Ovary (tissue), 3 donors: Measurements from ENCODE around the gene PTF1A.

Experiments
- EP300 ChIP-seq: sonication (generic); formaldehyde crosslinking; IDR thresholded peaks from one replicate; pipeline ENCODE4 v1.6.1; 2017; ENCODE audit warnings: antibody characterized with exemption
- TF ChIP-seq, protein P1 (sequence below), 3 donors: fragments of 450-650 bp in 2 of 3; fragments of 200-600 bp in 1 of 3; IDR thresholded peaks; one replicate each; pipeline versions ENCODE4 v1.5.1 to v1.8.0; 2016 to 2022; ENCODE audit warnings: antibody characterized with exemption in 3 of 3, mild to moderate bottlenecking in 1 of 3
- donor health status: DM: no; HTN: no; CAD: no.

DNA sequence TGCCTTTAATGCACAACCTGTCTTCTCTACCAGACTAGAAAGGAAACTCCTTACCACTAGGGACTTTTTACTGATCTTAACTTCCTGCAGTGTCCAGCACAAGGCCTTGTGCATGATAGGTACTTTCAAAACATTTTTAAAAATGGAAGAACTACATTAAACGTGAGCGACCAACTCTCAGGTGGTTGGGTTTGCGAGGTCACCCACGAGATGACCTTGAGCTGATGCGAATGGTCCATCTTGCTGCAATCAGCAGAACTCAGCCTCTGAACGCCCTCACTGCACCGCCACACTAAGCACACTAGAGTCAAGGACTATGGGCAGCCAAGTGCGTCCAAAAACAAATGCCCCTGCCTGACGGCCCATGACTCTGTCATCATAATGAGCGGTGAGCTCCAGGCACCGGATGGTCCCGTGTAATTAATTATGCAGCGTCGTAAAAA is 34.9 kb upstream of the PTF1A start:
- no peak for TF ChIP-seq EP300
- TF ChIP-seq, protein P1, sequence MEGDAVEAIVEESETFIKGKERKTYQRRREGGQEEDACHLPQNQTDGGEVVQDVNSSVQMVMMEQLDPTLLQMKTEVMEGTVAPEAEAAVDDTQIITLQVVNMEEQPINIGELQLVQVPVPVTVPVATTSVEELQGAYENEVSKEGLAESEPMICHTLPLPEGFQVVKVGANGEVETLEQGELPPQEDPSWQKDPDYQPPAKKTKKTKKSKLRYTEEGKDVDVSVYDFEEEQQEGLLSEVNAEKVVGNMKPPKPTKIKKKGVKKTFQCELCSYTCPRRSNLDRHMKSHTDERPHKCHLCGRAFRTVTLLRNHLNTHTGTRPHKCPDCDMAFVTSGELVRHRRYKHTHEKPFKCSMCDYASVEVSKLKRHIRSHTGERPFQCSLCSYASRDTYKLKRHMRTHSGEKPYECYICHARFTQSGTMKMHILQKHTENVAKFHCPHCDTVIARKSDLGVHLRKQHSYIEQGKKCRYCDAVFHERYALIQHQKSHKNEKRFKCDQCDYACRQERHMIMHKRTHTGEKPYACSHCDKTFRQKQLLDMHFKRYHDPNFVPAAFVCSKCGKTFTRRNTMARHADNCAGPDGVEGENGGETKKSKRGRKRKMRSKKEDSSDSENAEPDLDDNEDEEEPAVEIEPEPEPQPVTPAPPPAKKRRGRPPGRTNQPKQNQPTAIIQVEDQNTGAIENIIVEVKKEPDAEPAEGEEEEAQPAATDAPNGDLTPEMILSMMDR (IDR thresholded peaks at IDR 0.05): no peak
